ENCODE measurements around the gene SYNE2. TPM values are rescaled to one million over a fixed set of nuclear protein-coding genes. Genes with fewer than 3 reads are reported as not detected.
"Not testable (repeated sequence)": the region's sequence is repeated elsewhere in the genome, so short reads cannot be mapped to it uniquely, and the experiment has no call there.

SYNE2 gene
- total and polyA plus RNA-seq, 2 donors (not counting 3 experiments of a cell fraction or from before 2014, with no cell fraction given): 16.0 to 53.7 TPM

DNA sequence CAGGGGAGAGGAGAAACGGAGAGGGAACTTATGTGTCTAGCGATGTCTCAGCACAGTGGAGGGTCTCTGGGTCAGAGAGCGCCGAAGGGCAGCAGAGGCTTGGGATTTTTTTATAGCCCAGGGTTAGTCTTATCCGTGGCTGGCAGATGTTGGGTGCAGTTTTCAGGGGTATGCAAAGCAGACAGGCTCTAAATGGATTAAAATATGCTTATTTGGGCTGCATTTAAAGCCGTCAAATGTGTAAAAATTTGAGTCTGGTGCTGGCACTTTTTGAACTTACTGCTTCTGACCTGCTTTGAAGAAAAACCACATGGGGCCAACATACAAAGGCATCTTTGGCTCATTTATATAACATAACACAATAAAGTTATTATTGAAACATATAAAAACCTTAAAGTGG lies 262.6 kb downstream of the SYNE2 start:
- H3K4me3 ChIP-seq (replicated peaks in 1 of 3; ENCODE audit: insufficient read depth in 1 of 3, low read depth in 1 of 3, low read length in 3 of 3): no peak overlapping the region
- H3K9me1 ChIP-seq (replicated peaks; ENCODE audit: control insufficient read depth, extremely low read depth, insufficient read depth, low read length): no peaks in the 10 kb centered on the region
- intact Hi-C loops (cut with micrococcal nuclease) (no loop called here), dilution Hi-C loops (cut with MboI; ENCODE audit: extremely low pct_ligation_motif_present, low sequenced_read_pairs) (no loop called here)
- H2AFZ ChIP-seq (ENCODE audit: low read depth, low read length): no peak overlapping the region
- H3K9ac ChIP-seq (replicated peaks; ENCODE audit: extremely low read depth, insufficient read depth, low read length): no peak overlapping the region
- H3K36me3 ChIP-seq (ENCODE audit: control insufficient read depth in 2 of 2, extremely low read depth in 1 of 2, insufficient read depth in 2 of 2, low read length in 2 of 2): peaks cover 0 to 5% of the 10 kb centered on the region in 2 experiments
- no peak for TF ChIP-seq GATA2 (IDR thresholded peaks at IDR 0.05; ENCODE audit: insufficient read depth, insufficient read length, low read depth, low read length)
- no peaks in the 10 kb centered on the region for H4K20me1 ChIP-seq (replicated peaks; ENCODE audit: control insufficient read depth, extremely low read depth, insufficient read depth, low read length)
- no peaks in the 10 kb centered on the region for H3K79me2 ChIP-seq (ENCODE audit: control insufficient read depth, insufficient read depth, low read length)
- no peaks in the 10 kb centered on the region for H3K27me3 ChIP-seq (ENCODE audit: control insufficient read depth in 2 of 2, insufficient read depth in 2 of 2, low read length in 2 of 2)
- ChIA-PET POLR2A (no interaction called here), CTCF (interaction anchor here (1.1 kb wide), 1 partner anchor 8 kb away, joined by 3 read pairs; no protein-coding TSS in a partner anchor)
- H3K4me1 ChIP-seq (ENCODE audit: control insufficient read depth, extremely low read depth, insufficient read depth, low read length): peaks cover 4% of the 10 kb centered on the region
- DNase-seq (ENCODE audit: low read depth, low spot score): no peak
- FAIRE-seq: no peak
- BruUV-seq (replicated peaks): no TSS peak
- H3K9me3 ChIP-seq (replicated peaks; ENCODE audit: control insufficient read depth, insufficient read depth, low read length): no peaks in the 10 kb centered on the region
- H3K27ac ChIP-seq (ENCODE audit: insufficient read depth, low read depth, low read length): no peak overlapping the region
- H3K4me2 ChIP-seq (ENCODE audit: insufficient read depth, low read length): no peak overlapping the region

DNA sequence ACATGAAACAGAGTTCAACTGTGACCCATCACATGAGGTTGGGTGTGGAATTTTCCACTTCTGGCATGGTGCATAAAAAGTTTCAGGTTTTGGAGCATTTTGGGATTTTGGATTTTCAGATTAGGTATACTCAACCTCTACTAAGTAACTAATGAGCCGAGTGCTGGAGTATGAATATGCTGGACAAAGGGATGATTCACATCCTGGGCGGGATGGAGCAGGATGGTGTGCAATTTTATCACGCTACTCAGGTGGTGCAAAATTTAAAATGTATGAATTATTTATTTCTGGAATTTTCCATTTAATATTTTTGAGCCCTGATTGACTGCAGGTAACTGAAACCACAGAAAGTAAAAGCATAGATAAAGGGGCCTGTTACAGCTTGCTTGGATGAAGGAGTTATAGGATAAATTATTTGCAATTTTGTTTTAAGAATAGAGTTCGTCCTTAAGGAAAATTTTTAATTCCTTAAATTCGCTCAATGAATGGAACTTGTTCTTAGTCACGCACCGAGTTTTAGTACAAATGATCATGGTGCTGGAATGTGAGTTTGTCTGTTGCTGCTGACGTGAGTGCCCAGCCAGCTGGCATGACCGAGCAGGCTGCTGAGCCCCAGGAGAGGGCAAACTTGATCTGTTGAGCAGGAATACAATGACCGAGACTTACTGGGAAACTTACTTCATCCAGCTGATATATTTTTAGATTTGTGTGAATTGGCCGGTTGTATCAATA lies 265.0 kb downstream of the SYNE2 start:
- H3K9ac ChIP-seq (replicated peaks; ENCODE audit: extremely low read depth, insufficient read depth, low read length): no peak overlapping the region
- POLR2A ChIA-PET: interaction anchor here (0.7 kb wide), 1 partner anchor 122 kb away, joined by 6 read pairs; no protein-coding TSS in a partner anchor
- H3K27me3 ChIP-seq (ENCODE audit: control insufficient read depth in 2 of 2, insufficient read depth in 2 of 2, low read length in 2 of 2): no peaks in the 10 kb centered on the region
- no TSS peak for BruUV-seq (replicated peaks)
- H3K27ac ChIP-seq (ENCODE audit: insufficient read depth, low read depth, low read length): no peak overlapping the region
- no peak overlapping the region for H3K4me2 ChIP-seq (ENCODE audit: insufficient read depth, low read length)
- no peaks in the 10 kb centered on the region for H3K9me3 ChIP-seq (replicated peaks; ENCODE audit: control insufficient read depth, insufficient read depth, low read length)
- no peaks in the 10 kb centered on the region for H3K79me2 ChIP-seq (ENCODE audit: control insufficient read depth, insufficient read depth, low read length)
- DNase-seq (ENCODE audit: low read depth, low spot score) (no peak), FAIRE-seq (no peak)
- H3K4me1 ChIP-seq (ENCODE audit: control insufficient read depth, extremely low read depth, insufficient read depth, low read length): peaks cover 4% of the 10 kb centered on the region
- no peaks in the 10 kb centered on the region for H3K9me1 ChIP-seq (replicated peaks; ENCODE audit: control insufficient read depth, extremely low read depth, insufficient read depth, low read length)
- no peak overlapping the region for H3K4me3 ChIP-seq (replicated peaks in 1 of 3; ENCODE audit: insufficient read depth in 1 of 3, low read depth in 1 of 3, low read length in 3 of 3)
- no peaks in the 10 kb centered on the region for H4K20me1 ChIP-seq (replicated peaks; ENCODE audit: control insufficient read depth, extremely low read depth, insufficient read depth, low read length)
- TF ChIP-seq POLR2AphosphoS5 (IDR thresholded peaks at IDR 0.05; ENCODE audit: insufficient read depth, low read depth, low read length) (no peak), POLR2A (IDR thresholded peaks at IDR 0.05; ENCODE audit: low read depth, low read length) (no peak), JUN (IDR thresholded peaks at IDR 0.05; ENCODE audit: borderline replicate concordance, insufficient read depth, insufficient read length, low read depth) (peak; percentile 4)
- TF ChIP-seq, protein P1, sequence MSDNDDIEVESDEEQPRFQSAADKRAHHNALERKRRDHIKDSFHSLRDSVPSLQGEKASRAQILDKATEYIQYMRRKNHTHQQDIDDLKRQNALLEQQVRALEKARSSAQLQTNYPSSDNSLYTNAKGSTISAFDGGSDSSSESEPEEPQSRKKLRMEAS (IDR thresholded peaks at IDR 0.05; ENCODE audit: insufficient read depth, insufficient read length): no peak
- intact Hi-C loops (cut with micrococcal nuclease) (no loop called here), dilution Hi-C loops (cut with MboI; ENCODE audit: extremely low pct_ligation_motif_present, low sequenced_read_pairs) (no loop called here)
- CTCF ChIA-PET: interaction anchor here (0.9 kb wide), 1 partner anchor 10 kb away, joined by 3 read pairs; no protein-coding TSS in a partner anchor
- H3K36me3 ChIP-seq (ENCODE audit: control insufficient read depth in 2 of 2, extremely low read depth in 1 of 2, insufficient read depth in 2 of 2, low read length in 2 of 2): peaks cover 3 to 7% of the 10 kb centered on the region in 2 experiments
- H2AFZ ChIP-seq (ENCODE audit: low read depth, low read length): no peak overlapping the region

DNA sequence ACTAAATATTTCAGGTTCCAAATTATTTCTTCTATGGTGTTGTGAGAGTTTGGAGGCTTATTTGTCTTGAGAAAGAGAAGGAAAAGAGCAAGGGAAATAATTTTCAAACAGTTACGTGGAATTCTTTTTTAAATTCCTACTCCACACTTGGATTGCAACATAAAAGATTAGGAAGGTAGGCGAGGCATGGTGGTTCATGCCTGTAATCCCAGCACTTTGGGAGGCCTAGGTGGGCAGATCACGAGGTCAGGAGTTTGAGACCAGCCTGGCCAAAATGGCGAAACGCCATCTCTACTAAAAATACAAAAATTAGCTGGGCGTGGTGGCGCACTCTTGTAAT lies 265.6 kb downstream of the SYNE2 start:
- H3K36me3 ChIP-seq (ENCODE audit: control insufficient read depth in 2 of 2, extremely low read depth in 1 of 2, insufficient read depth in 2 of 2, low read length in 2 of 2): peaks cover 3 to 10% of the 10 kb centered on the region in 2 experiments
- H3K79me2 ChIP-seq (ENCODE audit: control insufficient read depth, insufficient read depth, low read length); dilution Hi-C loops (cut with MboI; ENCODE audit: extremely low pct_ligation_motif_present, low sequenced_read_pairs); intact Hi-C loops (cut with micrococcal nuclease); H3K9me1 ChIP-seq (replicated peaks; ENCODE audit: control insufficient read depth, extremely low read depth, insufficient read depth, low read length); FAIRE-seq; H3K27me3 ChIP-seq (ENCODE audit: control insufficient read depth in 2 of 2, insufficient read depth in 2 of 2, low read length in 2 of 2); BruUV-seq (replicated peaks); H3K4me1 ChIP-seq (ENCODE audit: control insufficient read depth, extremely low read depth, insufficient read depth, low read length); H2AFZ ChIP-seq (ENCODE audit: low read depth, low read length); H3K4me2 ChIP-seq (ENCODE audit: insufficient read depth, low read length); H4K20me1 ChIP-seq (replicated peaks; ENCODE audit: control insufficient read depth, extremely low read depth, insufficient read depth, low read length); H3K27ac ChIP-seq (ENCODE audit: insufficient read depth, low read depth, low read length); H3K9me3 ChIP-seq (replicated peaks; ENCODE audit: control insufficient read depth, insufficient read depth, low read length); DNase-seq (ENCODE audit: low read depth, low spot score); H3K9ac ChIP-seq (replicated peaks; ENCODE audit: extremely low read depth, insufficient read depth, low read length); H3K4me3 ChIP-seq (replicated peaks in 1 of 3; ENCODE audit: insufficient read depth in 1 of 3, low read depth in 1 of 3, low read length in 3 of 3): not testable (repeated sequence)
- CTCF ChIA-PET: interaction anchor here (0.9 kb wide), 1 partner anchor 9 kb away, joined by 3 read pairs; no protein-coding TSS in a partner anchor
- POLR2A ChIA-PET: interaction anchor here (0.7 kb wide), 1 partner anchor 123 kb away, joined by 6 read pairs; no protein-coding TSS in a partner anchor

All from endothelial cell of umbilical vein (primary cell).